Measurements from ENCODE around the gene LRWD1.
A peak's percentile ranks its signal among the peaks of the same experiment; 100 is the strongest.
"Not testable (repeated sequence)": the region's sequence is repeated elsewhere in the genome, so short reads cannot be mapped to it uniquely, and the experiment has no call there.

The LRWD1 gene

GRCh38 chr7:102473271-102473991 lies 8.6 kb downstream of the LRWD1 start:
- TF ChIP-seq, protein P1, sequence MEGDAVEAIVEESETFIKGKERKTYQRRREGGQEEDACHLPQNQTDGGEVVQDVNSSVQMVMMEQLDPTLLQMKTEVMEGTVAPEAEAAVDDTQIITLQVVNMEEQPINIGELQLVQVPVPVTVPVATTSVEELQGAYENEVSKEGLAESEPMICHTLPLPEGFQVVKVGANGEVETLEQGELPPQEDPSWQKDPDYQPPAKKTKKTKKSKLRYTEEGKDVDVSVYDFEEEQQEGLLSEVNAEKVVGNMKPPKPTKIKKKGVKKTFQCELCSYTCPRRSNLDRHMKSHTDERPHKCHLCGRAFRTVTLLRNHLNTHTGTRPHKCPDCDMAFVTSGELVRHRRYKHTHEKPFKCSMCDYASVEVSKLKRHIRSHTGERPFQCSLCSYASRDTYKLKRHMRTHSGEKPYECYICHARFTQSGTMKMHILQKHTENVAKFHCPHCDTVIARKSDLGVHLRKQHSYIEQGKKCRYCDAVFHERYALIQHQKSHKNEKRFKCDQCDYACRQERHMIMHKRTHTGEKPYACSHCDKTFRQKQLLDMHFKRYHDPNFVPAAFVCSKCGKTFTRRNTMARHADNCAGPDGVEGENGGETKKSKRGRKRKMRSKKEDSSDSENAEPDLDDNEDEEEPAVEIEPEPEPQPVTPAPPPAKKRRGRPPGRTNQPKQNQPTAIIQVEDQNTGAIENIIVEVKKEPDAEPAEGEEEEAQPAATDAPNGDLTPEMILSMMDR (IDR thresholded peaks at IDR 0.05; ENCODE audit: insufficient read depth, low read depth, low read length, missing control alignments), result no peak
- H3K4me3 ChIP-seq (ENCODE audit: low read length), result no peak overlapping the region
- DNase-seq (ENCODE audit: low read depth), result no peak

GRCh38 chr7:102474116-102474515 lies 9.3 kb downstream of the LRWD1 start:
- not testable (repeated sequence) for DNase-seq (ENCODE audit: low read depth); H3K4me3 ChIP-seq (ENCODE audit: low read length)

- not testable (repeated sequence) for DNase-seq (ENCODE audit: low read depth); H3K4me3 ChIP-seq (ENCODE audit: low read length)
Observed at GRCh38 chr7:102474736-102475435, 10.1 kb downstream of the LRWD1 start.

DNA sequence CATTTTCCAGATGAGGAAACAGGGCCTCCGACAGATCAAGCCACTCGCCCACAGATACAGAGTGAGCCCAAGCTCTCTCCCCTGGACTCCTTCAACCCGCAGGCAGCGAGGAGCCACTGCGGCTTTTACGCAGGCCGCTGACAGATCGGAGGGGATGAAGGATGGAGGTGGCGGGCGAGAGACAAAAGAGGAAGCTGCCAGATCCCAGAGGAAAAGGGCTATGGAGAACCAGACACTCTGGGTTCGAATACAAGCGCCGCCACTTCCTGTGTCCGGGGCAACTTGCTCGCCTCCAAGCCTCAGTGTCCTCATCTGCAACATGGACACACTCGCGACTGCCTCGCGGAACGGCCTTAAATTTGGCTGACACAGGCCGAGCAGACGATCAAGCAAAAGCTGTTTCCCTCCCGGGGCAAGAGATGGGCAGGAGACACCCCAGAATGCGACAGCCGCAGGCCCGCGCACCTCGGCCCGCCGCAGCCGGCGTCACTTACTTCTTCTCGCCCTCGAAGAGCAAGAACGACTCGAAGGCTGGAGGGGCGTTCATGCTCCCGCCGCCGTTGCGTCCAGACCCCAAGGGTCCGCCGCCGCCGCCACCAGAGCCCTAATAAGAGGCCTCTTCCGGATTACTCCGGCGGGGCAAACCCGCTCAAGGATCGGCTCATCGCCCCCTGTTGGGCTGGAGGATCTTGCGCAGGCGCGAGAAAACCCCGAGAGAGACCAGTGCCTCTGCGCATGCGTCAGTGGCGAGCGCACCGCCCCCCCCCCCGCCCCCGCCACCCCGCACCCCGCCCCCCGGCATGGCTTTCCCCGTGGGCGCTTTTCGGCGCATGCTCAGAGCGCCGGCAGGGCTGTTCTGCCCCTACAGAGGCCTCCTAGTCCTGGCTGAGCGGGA lies 13.8 kb downstream of the LRWD1 start, which contains the start of gene POLR2J:
Gene POLR2J, minus strand, starts transcription at position 609 of the 895 bp plus-strand sequence. Its CDS starts 62 bp downstream, at position 547.
- TF ChIP-seq, protein P1 (IDR thresholded peaks at IDR 0.05; ENCODE audit: insufficient read depth, low read depth, low read length, missing control alignments), result peak; percentile 27
- H3K4me3 ChIP-seq (ENCODE audit: low read length), result peak within 1 kb of the TSS; percentile 34
- peak; percentile 74 for DNase-seq (ENCODE audit: low read depth)

GRCh38 chr7:102479209-102479584 lies 14.4 kb downstream of the LRWD1 start:
- H3K4me3 ChIP-seq (ENCODE audit: low read length); DNase-seq (ENCODE audit: low read depth): not testable (repeated sequence)

DNA sequence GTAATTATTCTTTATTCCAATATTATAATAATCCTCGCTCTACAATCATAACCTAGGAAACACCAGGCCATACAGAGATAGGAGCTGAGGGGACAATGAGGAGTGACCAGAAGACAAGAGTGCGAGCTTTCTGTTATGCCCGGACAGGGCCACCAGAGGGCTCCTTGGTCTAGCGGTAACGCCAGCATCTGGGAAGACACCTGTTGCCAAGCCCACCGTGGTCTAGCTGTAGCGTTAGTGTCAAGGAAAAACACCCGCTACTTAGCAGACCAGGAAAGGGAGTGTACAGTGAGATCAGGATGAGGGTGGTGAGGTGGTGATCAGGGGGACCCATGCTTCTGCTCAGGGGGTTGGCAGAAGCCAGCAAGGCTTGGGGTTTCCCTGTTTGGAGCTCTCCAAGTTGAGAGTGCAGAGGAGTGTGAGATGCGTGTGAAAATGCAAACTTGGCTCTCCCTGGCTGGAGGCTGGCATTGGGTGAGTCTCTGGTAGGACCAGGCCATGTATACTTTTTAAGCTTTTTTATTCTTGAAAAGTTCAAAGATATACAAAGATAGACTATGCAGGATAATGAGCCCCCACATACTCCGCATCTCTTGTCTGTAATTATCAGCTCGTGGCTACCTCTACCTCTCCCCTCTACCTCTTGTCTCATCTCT lies 15.3 kb downstream of the LRWD1 start:
- TF ChIP-seq, protein P1 (IDR thresholded peaks at IDR 0.05; ENCODE audit: insufficient read depth, low read depth, low read length, missing control alignments), result peak; percentile 36
- not testable (repeated sequence) for H3K4me3 ChIP-seq (ENCODE audit: low read length); DNase-seq (ENCODE audit: low read depth)

DNA sequence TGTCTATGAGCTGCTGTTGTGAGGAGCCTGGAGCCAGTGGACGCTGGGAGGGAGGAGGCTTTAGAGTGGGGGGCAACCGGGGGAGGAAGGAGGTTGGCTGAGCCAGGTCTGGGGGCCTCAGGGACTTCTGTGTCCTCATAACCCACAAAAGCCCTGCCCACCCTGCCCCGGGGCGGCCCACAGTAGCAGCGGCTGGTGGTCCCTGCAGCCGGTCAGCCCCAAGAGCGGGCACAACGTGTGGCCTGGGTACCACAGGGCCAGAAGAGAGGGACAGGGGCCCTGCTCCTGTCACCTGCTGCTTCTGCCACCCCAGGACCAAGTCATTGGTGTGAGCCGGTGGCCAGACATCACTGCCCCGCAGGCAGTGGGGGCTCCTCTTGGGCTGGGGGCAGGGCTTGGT lies 17.2 kb downstream of the LRWD1 start:
- not testable (repeated sequence) for DNase-seq (ENCODE audit: low read depth); H3K4me3 ChIP-seq (ENCODE audit: low read length)

DNA sequence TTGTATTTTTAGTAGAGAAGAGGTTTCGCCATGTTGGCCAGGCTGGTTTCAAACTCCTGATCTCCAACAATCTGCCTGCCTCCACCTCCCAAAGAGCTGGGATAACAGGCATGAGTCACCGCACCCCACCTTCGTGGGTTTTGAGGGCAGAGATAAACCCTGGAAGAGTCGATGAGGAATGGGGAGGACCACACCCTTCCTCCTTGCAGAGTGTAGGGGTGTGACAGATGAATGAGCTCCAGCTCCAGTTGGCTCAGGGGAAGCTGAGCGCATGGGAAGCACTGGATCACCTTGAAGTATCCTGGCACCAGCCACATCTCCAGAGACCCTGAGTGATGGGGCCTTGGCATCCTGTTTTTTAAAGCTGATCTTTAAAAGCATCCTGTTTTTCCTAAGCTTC lies 19.5 kb downstream of the LRWD1 start:
- not testable (repeated sequence) for DNase-seq (ENCODE audit: low read depth); H3K4me3 ChIP-seq (ENCODE audit: low read length)

DNA sequence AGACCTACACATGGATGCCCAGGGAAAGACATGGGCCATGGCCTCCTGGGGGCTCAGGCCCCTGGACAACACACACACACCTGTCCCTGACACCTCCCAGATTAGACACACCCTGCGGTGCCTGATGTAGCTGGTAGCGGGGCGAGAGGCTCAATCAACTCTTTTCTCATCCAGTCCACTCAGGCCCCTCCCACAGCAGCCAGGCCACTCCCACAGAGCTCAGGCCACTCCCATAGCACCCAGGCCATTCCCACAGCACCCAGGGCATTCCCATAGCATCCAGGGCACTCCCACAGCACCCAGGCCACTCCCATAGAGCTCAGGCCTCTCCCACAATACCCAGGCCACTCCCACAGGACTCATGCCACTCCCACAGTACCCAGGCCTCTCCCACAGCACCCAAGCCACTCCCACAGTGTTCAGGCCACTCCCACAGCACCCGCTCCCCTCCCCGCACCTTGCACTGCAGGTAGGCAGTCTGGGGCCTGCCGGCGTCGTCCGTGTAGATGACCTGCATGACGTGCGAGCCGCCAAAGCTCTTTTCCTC lies 25.8 kb downstream of the LRWD1 start:
- not testable (repeated sequence) for DNase-seq (ENCODE audit: low read depth); H3K4me3 ChIP-seq (ENCODE audit: low read length)

DNA sequence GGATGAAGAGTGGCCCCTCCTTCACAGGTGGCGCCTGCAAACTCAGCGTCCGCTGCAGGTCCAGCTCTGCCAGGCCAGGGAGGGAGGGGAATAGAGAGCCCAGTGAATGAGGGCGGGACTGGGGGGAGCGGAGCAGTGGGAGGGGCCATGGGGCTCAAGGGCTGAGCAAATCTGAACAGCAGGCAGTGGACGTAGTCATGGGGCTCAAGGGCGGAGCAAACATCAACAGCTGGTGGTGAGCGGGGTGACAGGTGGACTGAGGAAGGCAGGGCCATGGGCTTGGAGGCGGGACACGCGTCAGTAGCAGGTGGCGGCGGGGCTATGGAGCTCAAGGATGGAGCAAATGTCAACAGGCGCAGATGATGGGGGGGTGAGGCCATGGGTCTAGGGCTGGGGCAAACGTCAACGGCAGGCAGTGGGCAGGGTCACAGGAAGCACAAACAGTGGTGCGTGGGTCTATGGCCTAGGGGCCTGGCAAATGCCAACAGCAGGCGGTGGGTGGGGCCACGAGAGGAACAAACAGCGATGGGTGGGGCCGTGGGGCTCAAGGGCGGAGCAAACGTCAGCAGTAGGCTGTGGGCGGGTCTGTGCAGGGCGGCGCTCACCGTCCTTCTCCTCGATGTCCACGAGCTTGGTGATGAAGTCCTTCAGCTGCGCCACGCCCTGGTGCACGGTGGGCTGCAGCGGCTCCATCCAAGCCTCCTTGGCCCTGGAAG lies 28.6 kb downstream of the LRWD1 start:
- not testable (repeated sequence) for H3K4me3 ChIP-seq (ENCODE audit: low read length); DNase-seq (ENCODE audit: low read depth)

GRCh38 chr7:102494026-102494425 lies 29.2 kb downstream of the LRWD1 start:
- DNase-seq (ENCODE audit: low read depth); H3K4me3 ChIP-seq (ENCODE audit: low read length): not testable (repeated sequence)

- not testable (repeated sequence) for DNase-seq (ENCODE audit: low read depth); H3K4me3 ChIP-seq (ENCODE audit: low read length)
Observed at GRCh38 chr7:102494473-102495149, 29.8 kb downstream of the LRWD1 start.

DNA sequence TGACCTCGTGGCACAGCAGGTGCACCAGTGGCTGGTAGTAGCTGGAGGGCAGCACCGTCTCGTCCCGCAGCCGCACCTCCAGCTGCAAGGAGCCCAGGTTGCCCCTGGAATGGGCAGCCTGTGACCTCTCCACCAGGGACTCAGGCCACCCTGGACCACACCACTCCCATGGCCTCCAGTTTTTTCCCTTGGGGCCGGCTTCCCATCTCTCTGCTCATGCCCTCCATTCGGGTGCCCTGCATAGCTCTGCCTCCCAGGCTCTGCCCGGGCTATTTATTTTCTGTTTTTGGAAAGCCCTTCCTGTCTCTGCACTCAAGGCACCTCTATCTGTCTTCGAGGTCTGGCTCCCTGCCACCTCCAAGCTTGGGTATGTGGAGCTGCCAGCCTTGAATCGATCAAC lies 32.1 kb downstream of the LRWD1 start:
- DNase-seq (ENCODE audit: low read depth), result not testable (repeated sequence)

More for the DNA sequence above, 32.1 kb downstream of the LRWD1 start:
- H3K4me3 ChIP-seq (ENCODE audit: low read length), result not testable (repeated sequence)

Data from epithelial cell of esophagus (primary cell).